Measurements from ENCODE around the gene LRTM2. TPM values are rescaled to one million over a fixed set of nuclear protein-coding genes. Genes with fewer than 3 reads are reported as not detected.

LRTM2 gene
- total RNA-seq, 1 donor, result not detected

GRCh38 chr12:1821805-1822204, 1.4 kb downstream of the LRTM2 start:
- no peak for TF ChIP-seq CTCF (IDR thresholded peaks at IDR 0.05; ENCODE audit: insufficient read depth, low read length)
- DNase-seq (ENCODE audit: low read depth), result no peak
- H3K4me3 ChIP-seq (ENCODE audit: low read depth, low read length), result no peak overlapping the region

GRCh38 chr12:1822699-1823098, 2.3 kb downstream of the LRTM2 start:
- no peak for TF ChIP-seq CTCF (IDR thresholded peaks at IDR 0.05; ENCODE audit: insufficient read depth, low read length)
- no peak overlapping the region for H3K4me3 ChIP-seq (ENCODE audit: low read depth, low read length)
- no peak for DNase-seq (ENCODE audit: low read depth)

GRCh38 chr12:1823237-1823636, 2.9 kb downstream of the LRTM2 start:
- no peak for TF ChIP-seq CTCF (IDR thresholded peaks at IDR 0.05; ENCODE audit: insufficient read depth, low read length)
- no peak for DNase-seq (ENCODE audit: low read depth)
- no peak overlapping the region for H3K4me3 ChIP-seq (ENCODE audit: low read depth, low read length)

GRCh38 chr12:1825382-1826102, 5.2 kb downstream of the LRTM2 start:
- no peak overlapping the region for H3K4me3 ChIP-seq (ENCODE audit: low read depth, low read length)
- DNase-seq (ENCODE audit: low read depth), result no peak
- TF ChIP-seq CTCF (IDR thresholded peaks at IDR 0.05; ENCODE audit: insufficient read depth, low read length), result no peak

- no peak for DNase-seq (ENCODE audit: low read depth)
- TF ChIP-seq CTCF (IDR thresholded peaks at IDR 0.05; ENCODE audit: insufficient read depth, low read length), result no peak
- H3K4me3 ChIP-seq (ENCODE audit: low read depth, low read length), result no peak overlapping the region
These were observed 6.0 kb downstream of the LRTM2 start for GRCh38 chr12:1826401-1826800.

GRCh38 chr12:1826867-1827705, 6.7 kb downstream of the LRTM2 start:
- no peak for DNase-seq (ENCODE audit: low read depth)
- no peak overlapping the region for H3K4me3 ChIP-seq (ENCODE audit: low read depth, low read length)
- TF ChIP-seq CTCF (IDR thresholded peaks at IDR 0.05; ENCODE audit: insufficient read depth, low read length), result no peak
